HepG2 (cell line): ENCODE results near the gene FAM219A. TPM values are rescaled to one million over a fixed set of nuclear protein-coding genes. Genes with fewer than 3 reads are reported as not detected.

Experiments
- ATAC-seq: fragments of 200-7000 bp; cut with Tn5 transposase; 3 replicates; pipeline ENCODE4 v1.9.1; 2020; ENCODE audit warnings: mild to moderate bottlenecking, moderate library complexity
- BruUV-seq: library from RNA; stranded (reverse); fragments of 400-500 nt; replicated peaks from 2 replicates; lab custom pipeline; 2021; lab: Mats Ljungman, UMichigan
- CTCF ChIA-PET: fragments of 300-600 bp; formaldehyde crosslinking; extraction: SDS; loops from one replicate; lab custom pipeline; 2021; ENCODE audit warnings: low total read pairs, inconsistent platforms, low intra/inter-chr PET ratio; lab: Yijun Ruan, JAX
- POLR2A ChIA-PET: fragments of 350-600 bp; sonication (Branson Sonifier 250); formaldehyde crosslinking; loops from one replicate; lab custom pipeline; 2020; ENCODE audit warnings: antibody characterized with exemption, inconsistent platforms; lab: Yijun Ruan, JAX
- DNase-seq: peaks from one replicate; pipeline ENCODE4 v3.0.0-alpha.2; 2015; ENCODE audit warnings: low spot score
- FAIRE-seq: peaks from 3 replicates; lab custom pipeline; 2011; peaks lifted over from hg19 to GRCh38; lab: Jason Lieb, UNC
- H2AFZ ChIP-seq: one replicate; pipeline ENCODE4 v1.6.1; 2011; ENCODE audit warnings: low read length, inconsistent platforms
- H3K27ac ChIP-seq: fragments of 300-600 bp; 3 replicates; pipeline ENCODE4 v1.8.0; 2011; ENCODE audit warnings: mixed run types, mild to moderate bottlenecking, mixed read lengths, low read length, inconsistent platforms; ENCODE audit not compliant: insufficient read depth; ENCODE audit errors: extremely low read length
- H3K27me3 ChIP-seq, 2 experiments: fragments of 200-600 bp in 1 of 2; 2 replicates in 1 of 2; 3 replicates in 1 of 2; pipeline versions ENCODE4 v1.6.0 to v1.8.0; 2011; ENCODE audit warnings: low read length in 2 of 2, mild to moderate bottlenecking in 2 of 2, moderate library complexity in 2 of 2, inconsistent platforms in 1 of 2; ENCODE audit not compliant: insufficient read depth in 2 of 2, control insufficient read depth in 1 of 2
- H3K36me3 ChIP-seq, 2 experiments: fragments of 200-600 bp in 1 of 2; replicated peaks in 1 of 2; 2 replicates in 1 of 2; 3 replicates in 1 of 2; pipeline versions ENCODE4 v1.5.1 to v1.8.0; 2011; ENCODE audit warnings: low read length in 2 of 2, inconsistent platforms in 1 of 2; ENCODE audit not compliant: insufficient read depth in 2 of 2, control insufficient read depth in 1 of 2
- H3K4me1 ChIP-seq: 2 replicates; pipeline ENCODE4 v1.5.1; 2012; ENCODE audit warnings: low read length, inconsistent platforms; ENCODE audit not compliant: insufficient read depth
- H3K4me2 ChIP-seq: 2 replicates; pipeline ENCODE4 v1.6.0; 2011; ENCODE audit warnings: low read depth, low read length, inconsistent platforms
- H3K4me3 ChIP-seq, 3 experiments: fragments of 200-600 bp in 1 of 3; sonication (generic), shearing (Covaris generic) in 1 of 3; replicated peaks in 1 of 3; 2 replicates each; pipeline ENCODE4 v1.5.1; 2011 to 2016; ENCODE audit warnings: low read length in 3 of 3, inconsistent platforms in 2 of 3, low read depth in 2 of 3, mild to moderate bottlenecking in 2 of 3, control low read depth in 1 of 3, mixed read lengths in 1 of 3; ENCODE audit not compliant: insufficient read depth in 1 of 3
- H3K79me2 ChIP-seq: one replicate; pipeline ENCODE4 v1.6.1; 2011; ENCODE audit warnings: low read length, inconsistent platforms; ENCODE audit not compliant: insufficient read depth
- H3K9ac ChIP-seq: 2 replicates; pipeline ENCODE4 v1.6.0; 2011; ENCODE audit warnings: mild to moderate bottlenecking, low read depth, low read length, inconsistent platforms; ENCODE audit not compliant: insufficient read depth
- H3K9me3 ChIP-seq: 2 replicates; pipeline ENCODE4 v1.5.1; 2012; ENCODE audit warnings: mild to moderate bottlenecking, low read length
- H4K20me1 ChIP-seq: 2 replicates; pipeline ENCODE4 v1.6.0; 2011; ENCODE audit warnings: inconsistent platforms, mild to moderate bottlenecking, low read length, moderate library complexity; ENCODE audit not compliant: insufficient read depth
- ARHGAP35 ChIP-seq: sonication (generic); formaldehyde crosslinking; IDR thresholded peaks from 2 replicates; pipeline ENCODE4 v1.9.0; 2022; ENCODE audit warnings: mild to moderate bottlenecking, inconsistent platforms, moderate library complexity, missing genetic modification reagents, borderline replicate concordance
- ARNT ChIP-seq: fragments of 450-650 bp; IDR thresholded peaks from 2 replicates; pipeline ENCODE4 v1.6.1; 2017
- FLYWCH1 ChIP-seq: sonication (generic); formaldehyde crosslinking; IDR thresholded peaks from 2 replicates; pipeline ENCODE4 v1.8.1; 2023; ENCODE audit warnings: mild to moderate bottlenecking, missing genetic modification reagents
- FOXC1 ChIP-seq: sonication (generic); formaldehyde crosslinking; IDR thresholded peaks from 2 replicates; pipeline ENCODE4 v1.8.0; 2022; ENCODE audit warnings: mild to moderate bottlenecking, missing genetic modification reagents, borderline replicate concordance
- GZF1 ChIP-seq: sonication (generic); formaldehyde crosslinking; IDR thresholded peaks from 2 replicates; pipeline ENCODE4 v1.5.1; 2020; ENCODE audit warnings: mild to moderate bottlenecking, missing genetic modification reagents
- KDM2A ChIP-seq: sonication (generic); formaldehyde crosslinking; IDR thresholded peaks from 2 replicates; pipeline ENCODE4 v1.4.0; 2020; ENCODE audit warnings: low read depth, missing genetic modification reagents, borderline replicate concordance
- MED1 ChIP-seq: sonication (generic); formaldehyde crosslinking; IDR thresholded peaks from 2 replicates; pipeline ENCODE4 v1.4.0; 2020; ENCODE audit warnings: missing genetic modification reagents
- MTA3 ChIP-seq: sonication (generic); formaldehyde crosslinking; IDR thresholded peaks from 2 replicates; pipeline ENCODE4 v1.4.0; 2020; ENCODE audit warnings: missing genetic modification reagents
- NFKB2 ChIP-seq: sonication (generic); formaldehyde crosslinking; IDR thresholded peaks from 2 replicates; pipeline ENCODE4 v1.4.0; 2020; ENCODE audit warnings: missing genetic modification reagents, borderline replicate concordance
- NKX3-1 ChIP-seq: sonication (generic); formaldehyde crosslinking; IDR thresholded peaks from 2 replicates; pipeline ENCODE4 v1.5.0; 2020; ENCODE audit warnings: missing genetic modification reagents
- NPAS2 ChIP-seq: sonication (generic); formaldehyde crosslinking; IDR thresholded peaks from 2 replicates; pipeline ENCODE4 v1.8.0; 2022; ENCODE audit warnings: mild to moderate bottlenecking, missing genetic modification reagents, borderline replicate concordance
- PHF8 ChIP-seq: sonication (generic); formaldehyde crosslinking; IDR thresholded peaks from 2 replicates; pipeline ENCODE4 v1.5.0; 2020; ENCODE audit warnings: missing genetic modification reagents
- POGZ ChIP-seq: sonication (generic); formaldehyde crosslinking; IDR thresholded peaks from 2 replicates; pipeline ENCODE4 v1.4.0; 2020; ENCODE audit warnings: mild to moderate bottlenecking, missing genetic modification reagents
- RARG ChIP-seq: sonication (generic); formaldehyde crosslinking; IDR thresholded peaks from 2 replicates; pipeline ENCODE4 v1.4.0; 2020; ENCODE audit warnings: low read depth, mild to moderate bottlenecking, missing genetic modification reagents
- RBAK ChIP-seq: sonication (generic); formaldehyde crosslinking; IDR thresholded peaks from 2 replicates; pipeline ENCODE4 v1.5.1; 2020; ENCODE audit warnings: mild to moderate bottlenecking, missing genetic modification reagents
- RFX5 ChIP-seq: IDR thresholded peaks from 2 replicates; pipeline ENCODE4 v1.6.1; 2011; ENCODE audit warnings: low read depth, low read length, improper control_type of control experiment
- TEAD3 ChIP-seq: optimal IDR thresholded peaks from 2 replicates; pipeline ENCODE3; 2016; ENCODE audit warnings: borderline replicate concordance
- ZBTB7B ChIP-seq: sonication (generic); formaldehyde crosslinking; IDR thresholded peaks from 2 replicates; pipeline ENCODE4 v1.4.0; 2020; ENCODE audit warnings: missing genetic modification reagents
- ZIK1 ChIP-seq: sonication (generic); formaldehyde crosslinking; IDR thresholded peaks from 2 replicates; pipeline ENCODE4 v1.5.0; 2020; ENCODE audit warnings: mild to moderate bottlenecking, low read depth, missing genetic modification reagents, borderline replicate concordance
- ZMAT5 ChIP-seq: sonication (generic); formaldehyde crosslinking; IDR thresholded peaks from 2 replicates; pipeline ENCODE4 v1.5.0; 2020; ENCODE audit warnings: mild to moderate bottlenecking, low read depth, missing genetic modification reagents, borderline replicate concordance
- ZNF343 ChIP-seq: sonication (generic); formaldehyde crosslinking; IDR thresholded peaks from 2 replicates; pipeline ENCODE4 v1.4.0; 2020; ENCODE audit warnings: mild to moderate bottlenecking, missing genetic modification reagents
- ZNF382 ChIP-seq: sonication (generic); formaldehyde crosslinking; IDR thresholded peaks from 2 replicates; pipeline ENCODE4 v1.5.0; 2020; ENCODE audit warnings: missing genetic modification reagents, mild to moderate bottlenecking, borderline replicate concordance
- ZNF83 ChIP-seq: sonication (generic); formaldehyde crosslinking; IDR thresholded peaks from 2 replicates; pipeline ENCODE4 v1.4.0; 2020; ENCODE audit warnings: missing genetic modification reagents, mild to moderate bottlenecking, borderline replicate concordance
- ZSCAN20 ChIP-seq: sonication (generic); formaldehyde crosslinking; IDR thresholded peaks from 2 replicates; pipeline ENCODE4 v1.4.0; 2020; ENCODE audit warnings: missing genetic modification reagents, mild to moderate bottlenecking, borderline replicate concordance
- WGBS: methylation state at CpG from one replicate; pipeline ENCODE4 v1.1.6; 2017; ENCODE audit warnings: low lambda C conversion rate; 5-methylcytosine and 5-hydroxymethylcytosine counted together
- in situ Hi-C: cut with HindIII; loops from 2 replicates; pipeline ENCODE4 v1.10.0; 2017; ENCODE audit warnings: low pct_unique_long_range_greater_than_20kb; ENCODE audit not compliant: extremely low pct_ligation_motif_present
- intact Hi-C: fragments of 100-400 bp; cut with micrococcal nuclease; formaldehyde crosslinking; loops from one replicate; pipeline ENCODE4 v1.10.0; 2022; ENCODE audit not compliant: unreplicated experiment
- polyA plus RNA-seq, 8 experiments: library from polyadenylated mRNA; depleted of rRNA in 3 of 8; stranded (reverse) in 7 of 8; unstranded in 1 of 8; fragments of >200 nt; fragmentation: Illumina TruSeq in 4 of 8; extraction: Trizol in 4 of 8; gene quantifications; 2 replicates each; pipeline versions ENCODE4 v1.2.1 to v1.2.3, GENCODE V29; 2011 to 2016; ENCODE audit warnings: low read depth in 4 of 8, missing spikeins in 1 of 8, mixed read lengths in 1 of 8; ENCODE audit not compliant: insufficient read depth in 1 of 8
- total RNA-seq, 5 experiments: library from RNA; depleted of rRNA; stranded (reverse); fragments of >200 nt; fragmentation: Illumina TruSeq; extraction: Trizol; gene quantifications; 2 replicates each; pipeline ENCODE4 v1.2.3, GENCODE V29; 2016; ENCODE audit warnings: low read depth in 1 of 5
- TF ChIP-seq, protein P1 (sequence below): sonication (generic); formaldehyde crosslinking; IDR thresholded peaks from 2 replicates; pipeline ENCODE4 v1.4.0; 2020; ENCODE audit warnings: missing genetic modification reagents, mild to moderate bottlenecking, borderline replicate concordance

The FAM219A gene
- total and polyA plus RNA-seq, 2 of the 13 experiments (the other 11 are each of a cell fraction or from before 2014, with no cell fraction given) = 3.9 to 6.4 TPM

DNA sequence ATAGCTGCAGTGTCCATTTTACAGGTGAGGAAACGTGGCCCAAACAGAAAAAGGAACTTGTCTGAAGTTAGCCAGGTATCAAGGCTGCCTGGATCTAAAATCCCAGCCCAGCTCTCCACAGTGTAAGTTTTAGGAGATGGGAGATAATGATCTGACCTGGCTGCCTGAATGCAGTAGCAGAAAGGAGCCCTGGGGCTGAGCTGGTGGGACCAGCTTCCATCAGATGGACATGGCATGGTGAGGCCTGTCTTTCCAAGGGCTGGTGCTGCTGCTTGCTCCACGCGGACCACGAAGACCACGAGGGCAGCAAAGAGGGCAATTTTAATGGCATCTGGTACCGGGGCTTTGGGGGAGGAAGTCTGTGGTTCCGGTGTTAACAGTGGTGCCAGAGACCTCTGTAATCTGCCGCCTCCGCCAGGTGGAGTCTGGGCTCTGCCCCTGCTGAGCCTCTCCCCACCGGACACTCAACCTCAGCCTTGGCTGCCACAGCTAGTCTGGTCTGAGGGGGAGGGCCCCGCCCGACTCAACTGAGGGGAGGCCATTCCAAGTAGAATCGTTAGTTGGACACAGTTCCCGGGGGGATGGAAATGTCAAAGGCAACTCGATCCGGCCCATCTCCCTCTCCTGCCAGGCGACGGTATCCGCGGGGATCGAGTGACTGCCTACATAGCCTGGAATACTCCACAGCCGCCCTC is 82.3 kb downstream of the FAM219A start:
- no peaks in the 10 kb centered on the region for H4K20me1 ChIP-seq
- H3K4me1 ChIP-seq = peaks cover 54% of the 10 kb centered on the region
- intact Hi-C loops = loop anchor here (5.0 kb wide), 1 partner anchor 124 kb away; no protein-coding TSS in a partner anchor
- ChIA-PET CTCF (interaction anchor here (7.2 kb wide), 1 partner anchor 44 kb away, joined by 143 read pairs; the partner anchor contains the start of genes KIF24 and NUDT2), POLR2A (interaction anchor here (1.2 to 9.2 kb wide), 11 partner anchors 10 to 261 kb away, joined by 3 to 162 read pairs (median 7); partner anchors contain the start of gene SIGMAR1)
- peak overlapping the region; percentile 68 for H3K9ac ChIP-seq
- peak; percentile 69 for DNase-seq
- in situ Hi-C loops = loop anchor here (5.0 kb wide), 1 partner anchor 44 kb away; no protein-coding TSS in a partner anchor
- no peaks in the 10 kb centered on the region for H3K9me3 ChIP-seq
- WGBS = 3% methylated on average over 8 of the region's 22 CpGs
- FAIRE-seq = peak; percentile 62
- peak overlapping the region; percentile 85 for H3K27ac ChIP-seq
- peaks cover 22% of the 10 kb centered on the region for H3K79me2 ChIP-seq
- no peaks in the 10 kb centered on the region; a peak in 1 of 5 replicates for H3K27me3 ChIP-seq
- peak overlapping the region; percentile 73 to 90 (median 79) for H3K4me3 ChIP-seq
- no peak overlapping the region for H2AFZ ChIP-seq
- peak overlapping the region; percentile 99 for H3K4me2 ChIP-seq
- ATAC-seq = peak; percentile 52
- TSS peak; percentile 60 for BruUV-seq
- peaks cover 9 to 14% of the 10 kb centered on the region in 2 experiments; a peak in 4 of 5 replicates for H3K36me3 ChIP-seq
- TF ChIP-seq RBAK (CRISPR knock-in tag) (no peak), NPAS2 (0 out of 2 replicates have a peak, but pooled peaks have one; percentile 34), NFKB2 (CRISPR knock-in tag) (no peak), GZF1 (no peak), ZNF382 (CRISPR knock-in tag) (no peak), MTA3 (CRISPR knock-in tag) (no peak), RARG (no peak), TEAD3 (CRISPR knock-in tag) (peak; percentile 8), KDM2A (CRISPR knock-in tag) (no peak; the same call in 1 of the 2 replicates), ZNF343 (CRISPR knock-in tag) (no peak), FLYWCH1 (no peak), FOXC1 (CRISPR knock-in tag) (no peak), ARNT (no peak), PHF8 (peak; percentile 5; the same call in 1 of the 2 replicates), ZSCAN20 (CRISPR knock-in tag) (no peak), ZBTB7B (CRISPR knock-in tag) (peak; percentile 31; the same call in 1 of the 2 replicates), ZIK1 (no peak), RFX5 (no peak), MED1 (no peak), POGZ (CRISPR knock-in tag) (no peak), ZMAT5 (no peak), ZNF83 (CRISPR knock-in tag) (peak; percentile 8; the same call in 1 of the 2 replicates), NKX3-1 (CRISPR knock-in tag) (no peak), ARHGAP35 (CRISPR knock-in tag) (no peak)
- TF ChIP-seq, protein P1, sequence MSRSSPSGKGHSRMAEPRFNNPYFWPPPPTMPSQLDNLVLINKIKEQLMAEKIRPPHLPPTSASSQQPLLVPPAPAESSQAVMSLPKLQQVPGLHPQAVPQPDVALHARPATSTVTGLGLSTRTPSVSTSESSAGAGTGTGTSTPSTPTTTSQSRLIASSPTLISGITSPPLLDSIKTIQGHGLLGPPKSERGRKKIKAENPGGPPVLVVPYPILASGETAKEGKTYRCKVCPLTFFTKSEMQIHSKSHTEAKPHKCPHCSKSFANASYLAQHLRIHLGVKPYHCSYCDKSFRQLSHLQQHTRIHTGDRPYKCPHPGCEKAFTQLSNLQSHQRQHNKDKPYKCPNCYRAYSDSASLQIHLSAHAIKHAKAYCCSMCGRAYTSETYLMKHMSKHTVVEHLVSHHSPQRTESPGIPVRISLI (CRISPR knock-in tag) = no peak
